Endodermal cell (in vitro differentiated cells): ENCODE results near the gene SLC4A5. TPM values are rescaled to one million over a fixed set of nuclear protein-coding genes. Genes with fewer than 3 reads are reported as not detected.
A peak's percentile ranks its signal among the peaks of the same experiment; 100 is the strongest.

Source experiments
- DNase-seq: peaks from one replicate; pipeline ENCODE4 v3.0.0-alpha.2; 2017
- H3K27ac ChIP-seq: 2 replicates; pipeline ENCODE4 v1.5.1; 2013; ENCODE audit warnings: mild to moderate bottlenecking, low read depth, low read length, moderate library complexity
- H3K27me3 ChIP-seq: 2 replicates; pipeline ENCODE4 v1.6.1; 2013; ENCODE audit warnings: mild to moderate bottlenecking, low read length, moderate library complexity; ENCODE audit not compliant: insufficient read depth, control insufficient read depth, poor library complexity, severe bottlenecking
- H3K36me3 ChIP-seq: 2 replicates; pipeline ENCODE4 v1.7.0; 2013; ENCODE audit warnings: mild to moderate bottlenecking, low read length, moderate library complexity; ENCODE audit not compliant: control insufficient read depth, insufficient read depth
- H3K4me1 ChIP-seq: one replicate; pipeline ENCODE4 v1.7.0; 2013; ENCODE audit warnings: low read length; ENCODE audit not compliant: control insufficient read depth, insufficient read depth
- H3K4me3 ChIP-seq: 2 replicates; pipeline ENCODE4 v1.5.1; 2013; ENCODE audit warnings: mild to moderate bottlenecking, low read length, moderate library complexity
- H3K9ac ChIP-seq: 2 replicates; pipeline ENCODE4 v1.6.1; 2013; ENCODE audit warnings: mild to moderate bottlenecking, low read length, moderate library complexity; ENCODE audit not compliant: poor library complexity, severe bottlenecking; ENCODE audit errors: extremely low read depth
- H3K9me3 ChIP-seq: 2 replicates; pipeline ENCODE4 v1.6.1; 2013; ENCODE audit warnings: mild to moderate bottlenecking, low read length, moderate library complexity; ENCODE audit not compliant: control insufficient read depth
- H3K27ac Mint-ChIP-seq: 2 replicates; pipeline ENCODE4 v1.8.0; 2020; ENCODE audit warnings: mixed read lengths
- H3K27me3 Mint-ChIP-seq: 2 replicates; pipeline ENCODE4 v1.8.0; 2021; ENCODE audit warnings: mild to moderate bottlenecking, mixed read lengths; ENCODE audit not compliant: insufficient read depth
- H3K36me3 Mint-ChIP-seq: 2 replicates; pipeline ENCODE4 v1.8.0; 2020; ENCODE audit warnings: low read depth, mixed read lengths
- H3K4me1 Mint-ChIP-seq: 2 replicates; pipeline ENCODE4 v1.8.0; 2020; ENCODE audit warnings: mixed read lengths
- H3K4me3 Mint-ChIP-seq: 2 replicates; pipeline ENCODE4 v1.8.0; 2020; ENCODE audit warnings: mild to moderate bottlenecking, moderate library complexity, mixed read lengths
- H3K9me3 Mint-ChIP-seq: 2 replicates; pipeline ENCODE4 v1.8.0; 2020; ENCODE audit warnings: mild to moderate bottlenecking, mixed read lengths
- CTCF ChIP-seq: fragments of 200-600 bp; sonication (generic); conservative IDR thresholded peaks from 2 replicates; pipeline ENCODE4 v1.5.0; 2021; ENCODE audit warnings: antibody characterized with exemption, mild to moderate bottlenecking
- WGBS, 2 experiments: methylation state at CpG; one replicate each; pipeline versions ENCODE4 v1.1.5 to v1.1.7; 2013; ENCODE audit warnings: missing lambda C conversion rate in 2 of 2, mixed read lengths in 1 of 2; ENCODE audit not compliant: insufficient coverage in 1 of 2, insufficient read length in 1 of 2; 5-methylcytosine and 5-hydroxymethylcytosine counted together
- total RNA-seq, 2 donors: library from RNA; stranded (reverse); fragmentation: NEBNext Ultra II Directional in 1 of 2; extraction: Animal tissue kit (Norgen Biotek cat#: 25700) in 1 of 2; gene quantifications; 2 replicates in 1 of 2; 3 replicates in 1 of 2; pipeline ENCODE4 v1.2.1, GENCODE V29; 2021

Gene SLC4A5
- total RNA-seq, 2 donors from 2014 or later, result 2.5 to 3.7 TPM

DNA sequence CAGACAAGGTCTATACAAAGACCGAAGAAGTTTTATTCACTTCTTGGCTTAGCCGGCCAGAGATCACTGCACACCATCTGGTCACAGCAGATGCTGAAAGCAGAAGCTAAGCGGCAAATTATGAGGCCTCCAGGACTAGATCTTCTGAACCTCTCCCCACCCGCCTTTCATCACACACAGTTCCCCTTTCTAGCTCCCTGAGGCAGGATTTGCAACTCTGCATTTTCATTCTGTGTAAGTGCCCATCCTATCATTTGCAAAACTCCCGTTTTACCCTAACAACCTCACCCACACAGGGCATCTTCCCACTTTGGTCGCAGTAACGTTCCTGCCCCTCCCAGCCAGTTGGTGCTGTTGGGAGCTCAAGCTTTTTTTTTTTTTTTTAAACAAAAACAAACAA is 161.5 kb downstream of the SLC4A5 start:
- DNase-seq, result no peak
- Histone ChIP-seq H3K9ac (no peak overlapping the region), H3K4me1 (no peaks in the 10 kb centered on the region), H3K27me3 (no peaks in the 10 kb centered on the region), H3K36me3 (peaks cover 2% of the 10 kb centered on the region), H3K27ac (no peak overlapping the region), H3K4me3 (no peak overlapping the region), H3K9me3 (peaks cover 5% of the 10 kb centered on the region)
- H3K9me3 Mint-ChIP-seq, result peaks cover 5% of the 10 kb centered on the region
- H3K27me3 Mint-ChIP-seq, result no peaks in the 10 kb centered on the region
- H3K4me1 Mint-ChIP-seq, result peaks cover 8% of the 10 kb centered on the region
- TF ChIP-seq CTCF, result no peak
- no peak overlapping the region for H3K27ac Mint-ChIP-seq
- no peak overlapping the region for H3K4me3 Mint-ChIP-seq
- peaks cover 6% of the 10 kb centered on the region for H3K36me3 Mint-ChIP-seq
- 75 to 97% methylated on average over 3 to 7 of the region's 7 CpGs for WGBS, 2 experiments

DNA sequence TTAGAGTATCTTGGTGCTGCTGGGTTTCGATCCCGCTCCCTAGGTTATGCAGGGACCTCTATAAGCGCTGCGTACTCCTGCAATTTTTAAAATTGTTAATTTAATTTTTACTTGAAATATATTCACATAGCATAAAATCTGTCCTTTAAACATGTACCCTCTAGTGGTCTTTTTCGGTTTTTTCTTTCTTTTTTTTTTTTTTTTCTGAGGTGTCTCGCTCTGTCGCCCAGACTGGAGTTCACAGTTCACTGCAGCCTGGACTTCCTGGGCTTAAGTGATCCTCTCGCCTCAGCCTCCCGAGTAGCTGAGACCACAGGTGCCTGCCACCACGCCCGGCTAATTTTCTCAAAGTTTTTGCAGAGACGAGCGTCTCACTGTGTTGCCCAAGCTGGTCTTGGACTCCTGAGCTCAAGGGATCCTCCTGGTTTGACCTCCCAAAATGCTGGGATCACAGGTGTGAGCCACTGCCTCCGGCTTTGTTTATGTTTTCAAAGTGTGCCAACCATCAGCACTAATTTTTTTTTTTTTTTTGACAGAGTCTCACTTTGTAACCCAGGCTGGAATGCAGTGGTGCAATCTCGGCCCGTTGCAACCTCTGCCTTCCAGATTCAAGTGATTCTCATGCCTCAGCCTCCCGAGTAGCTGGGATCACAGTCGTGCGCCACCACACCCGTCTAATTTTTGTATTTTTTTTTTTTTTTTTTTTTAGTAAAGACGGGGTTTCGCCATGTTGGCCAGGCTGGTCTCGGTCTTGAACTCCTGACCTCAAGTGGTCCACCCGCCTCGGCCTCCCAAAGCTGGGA is 164.0 kb downstream of the SLC4A5 start:
- Mint-ChIP-seq H3K4me3 (peak overlapping the region; percentile 78), H3K27me3 (no peaks in the 10 kb centered on the region), H3K36me3 (peaks cover 26% of the 10 kb centered on the region), H3K4me1 (peaks cover 8% of the 10 kb centered on the region), H3K9me3 (peaks cover 27% of the 10 kb centered on the region), H3K27ac (peak overlapping the region; percentile 90)
- H3K36me3 ChIP-seq, result peaks cover 22% of the 10 kb centered on the region
- H3K27ac ChIP-seq, result no peak overlapping the region
- DNase-seq, result no peak
- H3K4me1 ChIP-seq, result no peaks in the 10 kb centered on the region
- no peaks in the 10 kb centered on the region for H3K27me3 ChIP-seq
- H3K9ac ChIP-seq, result no peak overlapping the region
- peak overlapping the region; percentile 100 for H3K4me3 ChIP-seq
- WGBS, 2 experiments, result 71 to 76% methylated on average over 13 to 24 of the region's 25 CpGs
- peaks cover 25% of the 10 kb centered on the region for H3K9me3 ChIP-seq
- peak; percentile 73 for TF ChIP-seq CTCF

DNA sequence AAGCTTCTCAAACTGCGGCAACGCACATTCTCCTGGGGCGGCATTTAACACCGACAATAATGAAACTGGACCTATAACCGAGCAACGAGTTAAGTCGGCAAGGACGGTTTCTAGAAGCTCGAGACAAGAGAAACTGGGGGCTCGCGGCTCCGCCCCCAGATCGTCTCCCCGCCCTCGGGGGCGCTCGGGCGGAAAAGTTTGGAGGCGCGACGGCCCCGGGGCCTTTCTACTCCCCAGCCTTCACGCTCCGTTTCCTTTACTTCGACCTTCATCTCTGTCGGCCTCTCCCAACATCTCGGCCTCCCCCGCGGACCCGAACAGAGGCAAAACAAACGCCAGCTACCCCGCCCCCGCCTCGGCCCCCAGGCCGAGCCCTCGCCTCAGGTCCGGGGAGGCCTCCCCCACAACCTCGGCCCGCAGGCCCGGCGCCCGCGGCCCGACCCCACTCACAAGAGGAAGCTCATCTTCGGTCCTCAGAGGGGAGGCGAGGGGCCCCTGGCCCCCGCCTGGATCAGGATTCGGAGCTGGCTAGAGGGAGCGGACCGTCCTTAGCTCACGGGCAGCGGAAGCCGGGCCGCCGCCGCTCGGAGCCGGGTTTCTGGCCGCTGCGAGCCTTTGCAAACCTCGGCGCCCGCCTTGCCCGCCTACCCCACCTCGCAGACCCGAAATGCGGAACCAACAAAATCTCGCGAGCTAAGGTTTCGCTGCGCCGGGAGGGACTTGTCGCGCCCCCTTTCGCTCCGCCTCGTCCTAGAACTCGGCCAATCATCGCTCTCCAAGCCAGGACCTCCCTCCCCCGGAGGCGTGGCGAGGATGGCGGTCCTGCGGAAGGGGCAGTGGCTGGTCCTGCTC is 164.8 kb downstream of the SLC4A5 start, which contains the start of gene MOB1A:
MOB1A (minus strand) TSS at position 669 of the 852 bp plus-strand sequence; CDS start at position 464, 205 bp downstream.
- peak within 1 kb of the TSS; percentile 78 for H3K4me3 Mint-ChIP-seq
- H3K4me1 ChIP-seq, result no peaks in the 10 kb centered on the region
- H3K9ac ChIP-seq, result peak within 1 kb of the TSS; percentile 94
- peak within 1 kb of the TSS; percentile 100 for H3K4me3 ChIP-seq
- peak; percentile 99 for DNase-seq
- no peaks in the 10 kb centered on the region for H3K27me3 ChIP-seq
- TF ChIP-seq CTCF, result no peak
- H3K9me3 Mint-ChIP-seq, result peaks cover 28% of the 10 kb centered on the region
- peak within 1 kb of the TSS; percentile 90 for H3K27ac Mint-ChIP-seq
- peaks cover 25% of the 10 kb centered on the region for H3K9me3 ChIP-seq
- peaks cover 8% of the 10 kb centered on the region for H3K4me1 Mint-ChIP-seq
- H3K27ac ChIP-seq, result peak within 1 kb of the TSS; percentile 95
- peaks cover 27% of the 10 kb centered on the region for H3K36me3 Mint-ChIP-seq
- H3K36me3 ChIP-seq, result peaks cover 23% of the 10 kb centered on the region
- H3K27me3 Mint-ChIP-seq, result no peaks in the 10 kb centered on the region
- 0 to 1% methylated on average over 21 to 84 of the region's 84 CpGs for WGBS, 2 experiments
